ENCODE data around the gene USP16.

Gene USP16

GRCh38 chr21:29064850-29065481 lies 40.5 kb downstream of the USP16 start:
- Histone ChIP-seq H3K4me3 (ENCODE audit: low read depth, low read length) (no peak overlapping the region), H3K4me2 (ENCODE audit: low read length) (no peak overlapping the region), H3K27me3 (ENCODE audit: control insufficient read depth, insufficient read depth, low read length) (no peaks in the 10 kb centered on the region), H3K9ac (no peak overlapping the region), H3K9me3 (ENCODE audit: control insufficient read depth, low read length) (no peaks in the 10 kb centered on the region), H3K27ac (no peak overlapping the region), H3K79me2 (no peaks in the 10 kb centered on the region), H3K36me3 (ENCODE audit: control insufficient read depth, insufficient read depth, low read length) (no peaks in the 10 kb centered on the region), H3K4me1 (no peaks in the 10 kb centered on the region), H2AFZ (no peak overlapping the region)
- TF ChIP-seq CTCF (IDR thresholded peaks at IDR 0.05), result no peak

- Histone ChIP-seq H3K27me3 (ENCODE audit: control insufficient read depth, insufficient read depth, low read length) (no peaks in the 10 kb centered on the region), H3K27ac (peak overlapping the region; percentile 89), H3K79me2 (peaks cover 17% of the 10 kb centered on the region), H3K4me1 (peaks cover 4% of the 10 kb centered on the region), H3K4me3 (ENCODE audit: low read depth, low read length) (peak overlapping the region; percentile 94), H3K9ac (no peak overlapping the region), H3K4me2 (ENCODE audit: low read length) (peak overlapping the region; percentile 75), H3K9me3 (ENCODE audit: control insufficient read depth, low read length) (no peaks in the 10 kb centered on the region), H3K36me3 (ENCODE audit: control insufficient read depth, insufficient read depth, low read length) (no peaks in the 10 kb centered on the region), H2AFZ (peak overlapping the region; percentile 93)
- TF ChIP-seq CTCF (IDR thresholded peaks at IDR 0.05), result no peak
Observed at GRCh38 chr21:29072873-29073221, 48.4 kb downstream of the USP16 start.

GRCh38 chr21:29073222-29074006 lies 48.9 kb downstream of the USP16 start, which contains the start of gene CCT8:
Gene CCT8 (minus strand): TSS chr21:29073648. CDS start chr21:29073590, 58 bp downstream.
- TF ChIP-seq CTCF (IDR thresholded peaks at IDR 0.05), result no peak
- H3K27me3 ChIP-seq (ENCODE audit: control insufficient read depth, insufficient read depth, low read length), result no peaks in the 10 kb centered on the region

GRCh38 chr21:29074007-29074376 lies 49.5 kb downstream of the USP16 start:
- Histone ChIP-seq H2AFZ (peak overlapping the region; percentile 93), H3K4me3 (ENCODE audit: low read depth, low read length) (peak overlapping the region; percentile 94), H3K9ac (peak overlapping the region; percentile 4), H3K36me3 (ENCODE audit: control insufficient read depth, insufficient read depth, low read length) (no peaks in the 10 kb centered on the region), H3K9me3 (ENCODE audit: control insufficient read depth, low read length) (no peaks in the 10 kb centered on the region), H3K27me3 (ENCODE audit: control insufficient read depth, insufficient read depth, low read length) (no peaks in the 10 kb centered on the region), H3K4me2 (ENCODE audit: low read length) (peak overlapping the region; percentile 89), H3K79me2 (peaks cover 17% of the 10 kb centered on the region), H3K4me1 (peaks cover 4% of the 10 kb centered on the region), H3K27ac (peak overlapping the region; percentile 89)
- no peak for TF ChIP-seq CTCF (IDR thresholded peaks at IDR 0.05)

More at GRCh38 chr21:29073222-29074006, 48.9 kb downstream of the USP16 start, which contains the start of gene CCT8:
- Histone ChIP-seq H3K9me3 (ENCODE audit: control insufficient read depth, low read length) (no peaks in the 10 kb centered on the region), H3K27ac (peak within 1 kb of the TSS; percentile 89), H3K36me3 (ENCODE audit: control insufficient read depth, insufficient read depth, low read length) (no peaks in the 10 kb centered on the region), H3K4me2 (ENCODE audit: low read length) (peak within 1 kb of the TSS; percentile 89), H3K9ac (peak within 1 kb of the TSS; percentile 84), H3K4me3 (ENCODE audit: low read depth, low read length) (peak within 1 kb of the TSS; percentile 94), H3K79me2 (peaks cover 17% of the 10 kb centered on the region), H2AFZ (peak within 1 kb of the TSS; percentile 93), H3K4me1 (peaks cover 4% of the 10 kb centered on the region)
